HG03060 (cell line): ENCODE data around the gene EGR4.

Experiments used
- ATAC-seq: cut with Tn5 transposase; IDR thresholded peaks from one replicate; pipeline ENCODE4 v1.9.1; 2021; ENCODE audit warnings: low read depth, moderate number of reproducible peaks; ENCODE audit not compliant: unreplicated experiment

Gene EGR4

DNA sequence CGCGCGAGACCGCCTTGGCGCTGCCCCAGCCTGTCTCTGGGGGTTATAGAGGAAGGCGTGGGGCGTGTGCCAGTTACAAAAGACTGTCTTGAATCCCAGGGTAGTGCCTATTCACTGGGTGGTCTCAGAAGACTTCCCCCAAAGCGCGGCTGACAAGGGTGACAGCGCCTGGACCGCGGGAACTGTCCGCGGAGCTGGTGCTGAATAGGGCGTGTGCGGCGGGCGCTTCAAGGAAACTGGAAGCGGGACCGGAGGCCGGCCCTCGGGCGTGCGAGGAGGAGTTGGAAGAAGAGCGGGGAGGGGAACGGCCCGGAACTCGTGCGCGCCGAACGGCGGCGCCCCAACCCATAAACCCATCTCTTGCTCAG lies 2.3 kb downstream of the EGR4 start:
- ATAC-seq = no peak

DNA sequence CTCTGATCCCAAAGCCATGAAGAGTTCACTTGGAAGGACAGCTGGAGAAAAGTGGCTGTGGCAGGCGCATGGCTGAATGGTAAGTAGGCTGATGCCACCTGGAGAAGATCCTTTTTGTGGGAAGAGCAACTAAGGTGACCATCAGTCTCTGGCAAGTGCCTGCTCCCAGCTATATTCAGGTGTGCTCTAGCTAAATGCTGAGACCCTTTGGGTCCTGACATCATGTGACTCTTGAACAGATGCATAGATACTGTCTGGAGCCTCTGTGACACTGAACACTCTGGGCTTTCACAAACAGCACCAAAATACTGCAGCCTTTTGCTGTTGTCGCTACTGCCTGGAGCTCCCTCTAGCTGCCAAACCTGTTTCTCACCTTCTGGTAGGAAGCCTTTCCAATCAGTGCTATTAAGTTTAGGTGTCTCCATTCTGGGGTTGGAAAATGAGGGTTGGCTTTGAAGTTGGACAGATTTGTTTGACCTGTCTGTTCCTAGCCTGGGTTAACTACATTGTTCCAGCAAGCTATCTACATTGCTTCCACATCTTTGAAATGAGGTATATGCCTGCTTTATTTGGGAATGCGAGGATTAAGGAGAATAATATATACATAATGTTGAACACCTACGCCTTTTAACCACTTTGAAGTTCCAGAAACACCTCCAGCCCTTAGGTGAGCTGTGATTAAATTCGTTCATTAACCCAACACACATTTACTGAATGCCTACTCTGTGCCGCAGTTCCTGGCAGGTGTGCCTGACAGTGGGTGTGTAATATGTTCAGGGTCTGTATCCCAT lies 3.1 kb downstream of the EGR4 start:
- no peak for ATAC-seq

DNA sequence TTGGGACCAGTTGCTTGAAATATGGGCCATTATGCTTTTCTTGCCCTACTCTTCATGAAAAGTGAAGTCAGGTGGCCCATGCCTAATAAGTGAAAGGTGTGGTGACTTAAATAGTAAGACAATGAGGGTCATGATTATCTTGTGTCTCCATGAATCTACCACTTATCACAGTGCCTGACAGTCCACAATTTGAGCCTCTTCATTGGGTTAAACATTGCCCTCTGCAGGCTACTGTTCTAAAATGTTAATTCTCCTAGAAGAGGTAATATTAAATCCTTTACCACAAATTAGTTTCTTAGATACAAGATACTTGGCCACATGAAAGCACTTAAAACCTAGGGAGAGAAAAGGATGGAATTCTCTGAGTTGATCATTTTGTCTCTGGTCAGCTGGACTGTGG lies 4.0 kb downstream of the EGR4 start:
- no peak for ATAC-seq

DNA sequence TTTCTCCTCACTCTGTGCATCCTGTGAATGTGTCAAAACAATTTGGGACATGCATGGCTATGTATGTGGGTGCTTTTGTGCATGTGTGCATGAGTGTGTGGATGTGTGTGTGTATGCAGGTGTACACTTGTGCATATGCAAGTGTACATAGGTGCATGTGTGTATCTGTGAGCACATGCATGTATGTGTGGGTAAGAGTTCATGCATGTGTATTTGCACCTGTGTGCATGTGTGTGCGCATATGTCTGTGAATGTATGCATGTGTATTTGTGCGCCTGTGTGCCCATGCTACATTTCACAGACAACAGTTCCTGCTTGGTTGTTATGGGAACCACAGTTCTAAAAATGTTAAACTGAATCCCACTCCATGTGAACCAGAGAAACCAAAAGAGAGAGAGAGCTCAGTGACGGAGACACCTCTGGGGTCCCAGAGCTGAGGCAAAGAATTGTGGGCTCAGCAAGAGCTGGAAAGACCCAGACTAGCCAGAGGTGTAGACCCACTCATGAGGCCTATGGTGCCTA lies 7.2 kb downstream of the EGR4 start:
- no peak for ATAC-seq

DNA sequence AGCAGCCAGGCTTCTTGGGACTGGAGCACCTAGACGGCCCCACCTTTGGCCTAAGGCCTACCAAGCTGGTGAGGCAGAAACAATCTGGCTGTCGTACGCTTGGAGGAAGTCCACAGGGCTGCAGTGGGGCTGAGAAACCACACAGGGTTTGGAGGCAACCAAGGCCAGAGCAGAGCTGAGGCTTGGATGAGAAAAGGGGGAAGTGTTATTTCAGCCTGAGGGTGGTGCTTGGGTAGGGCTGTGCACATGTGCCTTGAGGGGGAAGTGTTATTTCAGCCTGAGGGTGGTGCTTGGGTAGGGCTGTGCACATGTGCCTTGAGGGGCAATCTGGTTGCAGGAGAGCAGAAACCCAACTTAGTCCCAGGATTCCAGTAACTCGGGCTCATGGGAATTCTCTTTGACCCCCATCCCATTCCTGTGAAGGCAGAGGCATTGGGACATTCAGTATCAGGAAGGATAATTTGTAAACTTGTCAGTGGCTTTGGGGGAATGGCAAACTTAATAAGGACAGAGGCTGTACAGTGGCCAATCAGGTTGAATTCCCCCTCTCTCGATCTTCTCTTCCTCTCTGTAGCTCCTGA lies 8.1 kb downstream of the EGR4 start:
- peak; percentile 50 for ATAC-seq

DNA sequence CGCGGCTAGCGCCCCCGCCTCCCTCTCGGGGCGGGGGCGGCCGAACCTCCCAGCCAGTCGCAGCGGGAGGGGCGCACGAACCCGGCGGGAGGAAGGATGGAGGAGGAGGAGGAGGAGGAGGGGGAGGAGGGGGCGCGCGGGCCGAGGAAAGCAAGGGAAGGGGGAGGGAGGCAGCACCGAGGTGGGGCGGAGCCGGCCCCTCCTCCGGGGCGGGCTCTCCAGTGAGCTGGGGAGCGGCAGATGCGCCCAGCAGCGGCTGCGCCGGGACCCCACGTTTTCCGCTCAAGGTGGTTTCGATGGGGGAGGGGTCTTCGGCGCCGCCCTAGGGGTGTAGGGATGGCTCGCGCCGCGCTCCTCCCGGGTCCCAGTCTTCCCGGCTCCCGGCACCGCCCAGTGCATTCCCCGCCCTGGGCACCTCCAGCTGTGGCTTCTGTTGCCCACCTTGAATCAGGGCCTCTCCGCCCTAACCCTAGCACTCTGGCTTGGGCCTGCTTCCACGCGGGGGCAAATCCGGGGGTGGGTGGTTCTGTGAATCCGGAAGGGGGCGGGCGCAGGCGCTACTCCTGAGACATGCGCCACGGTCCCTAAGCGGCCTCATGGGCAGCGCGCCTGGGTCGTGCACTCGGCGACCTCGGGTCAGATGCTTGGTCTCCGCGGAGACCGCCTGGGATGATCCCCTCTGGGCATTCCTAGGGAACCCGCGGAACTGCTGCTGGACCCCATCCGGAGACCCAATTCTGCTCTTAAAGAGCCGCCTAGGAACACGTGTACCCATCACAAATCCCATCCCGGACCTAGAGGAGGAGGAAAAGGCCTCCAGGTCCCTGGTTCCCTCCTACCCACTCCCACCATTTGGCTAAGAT lies 8.8 kb downstream of the EGR4 start, which contains the start of gene FBXO41:
Gene FBXO41 (minus strand): TSS at position 183 of the 863 bp plus-strand sequence. CDS start 14,848 bp downstream, outside the sequence.
- ATAC-seq = peak; percentile 29

DNA sequence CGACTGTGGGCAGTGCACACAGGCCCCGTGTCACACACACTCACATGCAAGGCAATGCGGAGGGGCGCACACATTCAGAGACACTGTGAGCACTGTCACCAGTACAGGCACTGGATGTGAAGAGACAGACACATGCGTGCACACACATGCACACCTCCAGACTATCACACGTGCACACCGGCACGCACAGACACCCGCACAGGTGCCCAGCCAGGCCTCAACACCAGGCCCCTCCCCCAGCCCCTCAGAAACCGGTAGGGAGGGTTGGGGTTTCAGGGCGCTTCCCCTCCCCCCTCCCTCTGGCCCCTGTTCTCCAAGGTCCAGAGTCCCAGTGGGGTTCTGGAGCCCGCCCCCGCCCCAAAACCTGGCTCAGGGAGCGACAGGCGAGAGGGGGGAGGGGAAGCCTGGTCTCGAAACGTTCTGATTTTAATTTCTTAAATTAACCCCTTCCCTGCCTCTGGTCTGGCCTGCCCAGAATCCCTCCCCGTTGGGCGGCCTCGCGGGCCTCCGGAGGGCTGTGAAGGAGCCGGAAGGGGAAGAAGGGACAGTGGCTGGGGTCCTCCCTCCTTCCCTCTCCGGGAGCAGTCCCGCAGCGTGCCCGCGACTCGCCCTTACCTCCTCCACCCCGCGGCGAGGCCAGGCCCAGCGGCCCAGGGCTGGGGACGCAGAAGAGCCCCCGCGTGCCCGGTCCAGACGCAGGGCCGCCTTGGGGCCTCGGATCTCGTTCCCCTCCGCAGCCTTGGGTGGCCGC lies 9.6 kb downstream of the EGR4 start:
- ATAC-seq = no peak

DNA sequence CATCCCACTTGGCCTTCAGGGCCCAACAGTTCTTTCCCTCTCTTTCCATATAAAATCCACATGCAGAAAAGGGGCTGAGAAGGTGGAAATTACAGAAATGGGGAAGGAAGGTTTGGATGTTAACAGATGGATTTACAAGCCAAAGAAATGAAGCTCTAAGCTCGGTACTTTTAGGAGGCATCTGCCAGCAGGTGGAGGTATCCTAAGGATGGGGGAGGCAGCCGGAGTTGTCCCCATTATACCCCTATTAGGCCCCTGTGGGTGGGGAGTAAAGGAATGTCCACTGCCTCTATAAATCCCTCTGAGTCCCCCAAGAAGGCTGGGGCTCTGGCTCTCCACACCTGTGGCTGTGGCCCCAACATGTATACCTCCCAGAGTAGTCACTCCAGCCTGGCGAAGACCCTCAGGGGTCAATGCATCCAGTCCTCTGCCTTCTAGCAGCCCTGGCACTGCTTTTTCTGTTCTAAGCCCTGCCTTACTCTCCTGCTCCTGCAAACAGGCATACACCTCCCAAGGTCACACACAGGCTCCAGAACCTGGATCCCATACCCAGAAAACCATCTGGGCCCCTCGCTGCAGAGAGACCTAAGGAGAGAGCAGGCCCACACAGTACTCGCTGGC lies 10.3 kb downstream of the EGR4 start:
- no peak for ATAC-seq

DNA sequence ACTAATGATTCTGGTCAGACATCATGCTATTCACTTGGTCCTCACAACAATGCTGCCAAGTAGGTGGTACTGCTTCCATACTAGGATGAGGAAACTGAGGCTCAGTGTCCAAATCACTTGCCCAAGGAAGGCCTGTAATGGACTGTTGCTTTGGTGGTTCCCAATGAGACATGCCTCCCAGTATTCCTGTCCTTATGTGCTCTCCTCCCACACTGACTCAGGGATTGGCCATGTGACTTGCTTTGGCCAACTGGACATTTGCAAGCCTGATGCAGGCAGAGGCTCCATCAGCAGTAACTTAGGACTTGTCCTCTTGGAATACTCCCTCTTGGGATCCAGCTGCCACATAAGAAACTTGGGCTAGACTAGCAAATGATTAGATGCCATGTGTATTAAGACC lies 12.1 kb downstream of the EGR4 start:
- no peak for ATAC-seq

DNA sequence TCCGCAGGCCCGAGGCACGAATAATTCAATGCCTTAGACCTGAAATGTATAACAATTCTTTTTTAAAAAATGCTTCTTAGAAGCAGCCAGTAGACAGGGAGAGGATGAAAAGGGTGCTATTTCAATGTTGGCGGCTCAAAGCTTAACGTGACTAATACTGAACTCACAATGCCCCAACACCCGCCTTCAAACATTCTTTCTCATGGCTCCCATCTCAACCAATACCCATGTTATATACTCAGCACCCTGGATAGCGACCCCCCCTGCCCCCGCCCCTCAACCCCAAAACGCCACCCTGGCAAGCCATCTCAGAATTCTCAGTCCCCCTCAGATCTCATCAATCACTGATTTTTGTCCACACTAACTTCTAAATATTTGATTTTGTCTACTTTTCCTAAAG lies 13.5 kb downstream of the EGR4 start:
- no peak for ATAC-seq

DNA sequence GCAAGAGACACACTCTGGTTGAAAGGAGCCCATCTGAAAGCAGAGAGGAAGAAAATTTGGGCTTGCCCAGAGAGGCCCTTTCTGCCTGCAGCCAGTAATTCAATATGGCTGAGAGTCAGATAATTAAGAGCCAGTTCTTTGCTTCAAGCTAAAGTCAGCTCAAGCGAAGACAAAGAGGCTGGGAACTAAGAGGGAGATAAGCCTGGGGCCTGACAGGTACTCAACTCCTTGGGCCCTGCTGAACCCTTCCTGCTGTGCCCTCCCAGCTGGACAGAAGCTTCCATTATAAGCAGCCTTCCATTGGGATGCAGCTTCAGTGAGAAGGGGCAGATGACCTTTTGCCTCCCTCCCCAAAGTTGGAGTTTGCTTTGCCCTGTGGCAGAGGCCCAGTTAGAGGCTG lies 21.1 kb downstream of the EGR4 start:
- no peak for ATAC-seq

DNA sequence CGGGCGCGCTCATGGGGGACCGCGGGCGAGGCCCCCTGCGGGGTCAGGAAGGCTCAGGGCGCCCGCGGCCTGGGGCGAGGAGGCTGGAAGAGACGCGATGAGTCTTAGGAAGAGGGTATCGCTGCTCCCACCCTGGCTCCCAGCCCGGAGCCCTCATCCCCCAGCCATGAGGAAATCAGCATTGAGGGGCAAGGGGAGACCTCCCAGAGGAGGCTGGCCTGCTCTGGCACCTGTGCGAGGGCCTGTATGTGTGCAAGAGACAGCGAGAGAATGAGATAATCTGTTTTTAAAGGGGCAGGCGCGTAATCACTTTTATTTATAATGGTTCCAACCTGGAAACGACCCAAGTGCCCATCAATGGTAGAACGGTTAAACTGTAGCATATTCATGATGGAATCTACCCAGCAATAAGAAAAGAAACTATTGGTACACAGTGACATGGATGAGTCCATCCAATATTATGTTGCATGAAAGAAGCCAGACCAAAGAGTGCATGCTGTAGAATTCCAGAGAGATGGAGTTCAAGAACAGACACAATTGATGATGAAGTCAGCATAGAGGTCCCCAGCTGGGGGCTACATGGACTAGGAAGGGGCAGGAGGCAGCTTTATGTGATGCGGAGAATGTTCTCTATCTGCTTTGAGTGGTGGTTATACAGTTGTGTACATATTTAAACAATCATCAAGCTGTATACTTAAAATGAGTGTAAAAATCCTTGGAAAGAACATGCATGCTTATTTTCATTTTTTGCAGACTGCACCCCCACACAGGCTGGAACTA lies 23.5 kb downstream of the EGR4 start:
- ATAC-seq = no peak

DNA sequence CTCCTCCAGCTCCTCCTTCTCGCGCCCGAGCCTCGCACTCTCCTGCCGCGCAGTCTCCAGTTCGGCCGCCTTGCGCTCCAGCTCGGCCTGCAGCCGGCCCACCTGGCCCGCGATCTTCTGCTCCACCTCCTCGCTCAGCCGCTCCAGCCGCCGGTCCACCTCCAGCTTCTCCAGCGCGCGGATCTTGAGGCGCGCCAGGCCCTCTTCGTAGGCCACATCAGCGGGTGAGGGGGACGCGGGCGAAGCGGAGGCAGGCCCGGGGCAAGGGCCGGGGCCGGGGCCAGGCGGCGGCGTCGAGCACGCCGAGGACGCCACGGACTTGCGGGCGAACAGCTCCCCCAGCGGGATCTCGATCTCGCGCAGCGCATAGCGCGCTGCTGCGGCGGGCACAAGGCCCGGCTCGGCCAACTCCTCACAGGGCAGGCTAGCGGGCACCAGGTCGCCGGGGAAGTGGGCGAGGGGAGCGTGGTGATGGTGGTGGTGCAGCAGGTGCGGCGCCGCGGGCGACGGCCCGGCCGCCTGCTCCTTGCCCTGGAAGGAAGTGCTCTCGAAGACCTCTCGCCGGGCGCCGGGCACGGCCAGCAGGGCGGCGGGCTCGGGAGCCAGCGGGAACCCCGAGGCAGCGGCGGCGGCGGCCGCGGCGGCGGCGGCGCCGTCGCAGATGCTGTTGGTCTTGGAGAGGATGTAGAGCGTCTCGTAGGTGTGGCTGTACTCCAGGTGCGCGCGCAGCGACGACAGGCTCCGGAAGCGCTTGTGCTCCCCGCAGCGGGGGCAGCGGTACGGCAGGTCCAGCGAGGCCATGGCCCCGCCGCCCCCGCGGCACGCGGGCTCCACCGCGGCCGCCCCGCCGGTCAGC lies 24.3 kb downstream of the EGR4 start:
- ATAC-seq = no peak

DNA sequence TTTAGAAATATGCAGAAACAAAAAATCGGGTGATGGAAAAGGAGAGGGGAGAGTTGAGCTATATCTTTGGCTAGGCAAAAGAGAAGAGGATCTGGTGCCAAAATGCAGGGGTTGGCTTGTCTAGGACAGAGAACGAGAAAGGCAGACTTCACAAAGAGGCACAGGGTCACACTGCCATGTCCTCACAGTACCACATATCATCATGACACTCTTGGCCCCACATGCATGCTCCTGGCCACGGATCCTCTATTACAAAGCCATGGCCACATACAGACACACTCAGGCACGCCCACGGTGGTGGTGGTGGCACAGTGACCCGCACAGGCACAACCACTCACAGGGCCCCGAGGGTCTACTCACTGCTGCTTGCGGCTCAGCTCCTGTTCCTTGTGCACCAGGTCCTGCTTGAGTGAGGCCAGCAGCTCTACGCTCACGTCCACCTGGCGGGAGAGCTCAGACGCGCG lies 24.9 kb downstream of the EGR4 start:
- ATAC-seq = no peak

DNA sequence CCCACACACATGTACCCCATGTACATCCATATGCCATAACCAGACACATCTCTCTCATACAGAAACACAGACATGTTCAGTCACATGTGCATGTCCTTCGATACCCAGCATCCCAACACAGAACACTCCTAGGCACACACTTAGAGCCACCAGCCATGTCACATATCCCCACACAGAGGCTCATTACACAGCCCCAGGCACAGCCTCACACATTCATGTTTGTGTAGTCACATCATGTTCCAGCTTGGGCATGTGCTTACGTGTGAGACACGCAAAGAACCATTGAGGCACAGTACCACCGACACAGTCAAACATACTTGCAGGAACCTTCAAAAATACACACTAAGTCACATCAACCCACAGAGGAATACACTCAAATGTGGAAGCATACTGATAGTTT lies 26.3 kb downstream of the EGR4 start:
- no peak for ATAC-seq

DNA sequence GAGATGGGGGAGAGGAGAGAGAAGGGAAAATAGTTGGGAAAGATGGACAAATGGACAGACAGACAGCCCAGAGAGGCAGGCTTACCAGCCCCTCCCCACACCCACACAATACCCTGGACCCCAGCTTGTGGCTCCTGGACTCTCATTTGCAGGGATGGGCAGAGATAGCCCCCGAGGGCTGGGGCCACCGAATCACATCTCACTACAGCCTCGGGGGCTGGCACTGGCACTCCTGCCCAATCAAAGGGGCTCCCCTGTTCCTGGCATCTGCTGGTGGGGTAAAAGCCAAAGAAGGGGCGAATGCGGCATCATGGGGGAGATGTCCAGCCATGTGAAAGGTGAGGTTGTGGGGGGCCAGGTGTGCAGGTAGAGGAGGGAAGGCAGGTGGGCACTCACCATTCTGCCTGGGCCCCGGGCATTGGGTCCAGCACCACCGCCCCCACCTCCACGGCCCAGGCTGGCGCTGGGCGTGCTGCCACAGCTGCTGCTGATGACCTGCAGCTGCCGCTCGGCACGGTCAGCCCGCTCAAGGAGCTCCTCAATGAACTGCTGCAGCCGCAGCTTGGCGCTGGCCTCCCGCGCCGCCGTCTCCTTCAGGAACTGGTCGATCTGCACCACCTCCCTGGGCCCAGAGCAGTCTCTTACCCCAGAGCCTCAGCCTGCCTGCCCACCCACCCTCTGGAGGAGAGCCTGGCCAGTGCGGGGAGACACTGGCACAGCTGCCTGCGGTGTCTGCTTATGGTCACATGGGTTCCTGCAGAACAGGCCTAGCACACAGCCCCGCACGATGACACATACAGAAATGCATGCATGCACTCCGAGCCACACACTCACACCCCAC lies 27.1 kb downstream of the EGR4 start:
- no peak for ATAC-seq

DNA sequence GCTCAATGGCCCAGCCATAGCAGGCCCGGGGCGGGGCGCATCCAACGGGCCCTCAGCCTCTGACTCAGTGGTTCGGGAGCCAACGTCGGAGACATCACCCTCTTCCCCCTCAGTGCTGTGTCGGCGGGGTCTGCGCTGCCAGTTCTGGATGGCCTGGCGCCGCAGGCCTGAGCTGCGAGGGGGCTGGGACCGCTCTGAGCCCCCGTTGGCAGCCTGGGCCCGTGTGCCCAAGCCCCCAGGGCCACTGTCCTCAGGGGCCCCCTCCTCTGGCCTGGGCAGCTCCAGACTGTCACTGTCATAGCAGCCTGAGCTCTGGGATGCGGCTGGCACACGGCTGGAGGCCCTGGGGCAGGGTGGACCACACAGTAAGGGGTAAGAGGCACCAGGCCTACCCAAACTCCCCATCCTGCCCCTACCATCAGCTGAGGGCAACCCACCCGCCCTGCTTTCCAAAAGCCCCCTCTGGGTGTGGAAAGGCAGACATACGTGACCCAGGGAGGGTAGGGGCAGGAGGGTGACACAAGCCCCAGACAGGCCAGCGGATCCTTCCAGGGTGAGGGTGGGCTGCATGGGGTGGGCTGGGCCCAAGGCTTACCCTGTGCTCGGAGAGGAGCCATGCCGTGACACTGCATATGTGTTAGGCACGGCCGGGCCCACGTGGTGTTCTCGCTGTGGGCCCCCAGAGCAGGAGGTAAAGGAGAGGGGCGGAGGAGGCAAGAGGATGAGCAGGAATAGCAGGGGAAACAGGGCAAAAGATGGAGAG lies 27.9 kb downstream of the EGR4 start:
- no peak for ATAC-seq
